Measurements from ENCODE around the gene TBX18. TPM values are rescaled to one million over a fixed set of nuclear protein-coding genes. Genes with fewer than 3 reads are reported as not detected.

TBX18 gene
- total RNA-seq, 1 experiment from 2014 or later = 14.4 TPM

- POLR2A ChIA-PET = no interaction called here
- RAD21 ChIA-PET (ENCODE audit: low non-redundant PET in 1 of 2, low total read pairs in 2 of 2, uncharacterized antibody in 2 of 2, unreplicated experiment in 2 of 2) = no interaction called here
- H3K4me1 ChIP-seq (ENCODE audit: control insufficient read depth in 1 of 2, insufficient read depth in 2 of 2, low read length in 2 of 2) = peaks cover 0 to 9% of the 10 kb centered on the region in 2 experiments; a peak in 2 of 4 replicates
- no peak overlapping the region for H3K4me2 ChIP-seq (ENCODE audit: low read length)
- H3K9me3 ChIP-seq (ENCODE audit: control insufficient read depth in 1 of 2, insufficient read depth in 1 of 2, low read depth in 1 of 2, low read length in 2 of 2) = no peaks in the 10 kb centered on the region
- no peaks in the 10 kb centered on the region for H3K79me2 ChIP-seq (ENCODE audit: insufficient read depth, low read length)
- H3K36me3 ChIP-seq (ENCODE audit: control insufficient read depth in 1 of 2, insufficient read depth in 2 of 2, low read length in 2 of 2) = no peaks in the 10 kb centered on the region
- no TSS peak for BruUV-seq (replicated peaks)
- CTCF ChIA-PET = no interaction called here
- H3K9me2 ChIP-seq (ENCODE audit: insufficient read depth) = no peaks in the 10 kb centered on the region
- H3K27me3 ChIP-seq (ENCODE audit: insufficient read depth, low read length) = peaks cover 5% of the 10 kb centered on the region; the same call in 1 of the 2 replicates
- no peaks in the 10 kb centered on the region for H4K20me1 ChIP-seq (ENCODE audit: insufficient read depth)
- no peak overlapping the region for H3K27ac ChIP-seq (ENCODE audit: low read depth, low read length)
- no peak for DNase-seq (ENCODE audit: low read depth, low spot score)
- intact Hi-C loops (cut with micrococcal nuclease) = loop anchor here (10.0 kb wide), 1 partner anchor 352 kb away; no protein-coding TSS in a partner anchor
- ATAC-seq = no peak
- H2AFZ ChIP-seq (ENCODE audit: low read depth, low read length, poor library complexity, severe bottlenecking) = no peak overlapping the region
- no peak overlapping the region for H3K9ac ChIP-seq (ENCODE audit: low read length)
- TF ChIP-seq POLR2A (IDR thresholded peaks at IDR 0.05; ENCODE audit: borderline replicate concordance, extremely low read depth, insufficient read depth, insufficient read length) = no peak
- TF ChIP-seq, protein P1, sequence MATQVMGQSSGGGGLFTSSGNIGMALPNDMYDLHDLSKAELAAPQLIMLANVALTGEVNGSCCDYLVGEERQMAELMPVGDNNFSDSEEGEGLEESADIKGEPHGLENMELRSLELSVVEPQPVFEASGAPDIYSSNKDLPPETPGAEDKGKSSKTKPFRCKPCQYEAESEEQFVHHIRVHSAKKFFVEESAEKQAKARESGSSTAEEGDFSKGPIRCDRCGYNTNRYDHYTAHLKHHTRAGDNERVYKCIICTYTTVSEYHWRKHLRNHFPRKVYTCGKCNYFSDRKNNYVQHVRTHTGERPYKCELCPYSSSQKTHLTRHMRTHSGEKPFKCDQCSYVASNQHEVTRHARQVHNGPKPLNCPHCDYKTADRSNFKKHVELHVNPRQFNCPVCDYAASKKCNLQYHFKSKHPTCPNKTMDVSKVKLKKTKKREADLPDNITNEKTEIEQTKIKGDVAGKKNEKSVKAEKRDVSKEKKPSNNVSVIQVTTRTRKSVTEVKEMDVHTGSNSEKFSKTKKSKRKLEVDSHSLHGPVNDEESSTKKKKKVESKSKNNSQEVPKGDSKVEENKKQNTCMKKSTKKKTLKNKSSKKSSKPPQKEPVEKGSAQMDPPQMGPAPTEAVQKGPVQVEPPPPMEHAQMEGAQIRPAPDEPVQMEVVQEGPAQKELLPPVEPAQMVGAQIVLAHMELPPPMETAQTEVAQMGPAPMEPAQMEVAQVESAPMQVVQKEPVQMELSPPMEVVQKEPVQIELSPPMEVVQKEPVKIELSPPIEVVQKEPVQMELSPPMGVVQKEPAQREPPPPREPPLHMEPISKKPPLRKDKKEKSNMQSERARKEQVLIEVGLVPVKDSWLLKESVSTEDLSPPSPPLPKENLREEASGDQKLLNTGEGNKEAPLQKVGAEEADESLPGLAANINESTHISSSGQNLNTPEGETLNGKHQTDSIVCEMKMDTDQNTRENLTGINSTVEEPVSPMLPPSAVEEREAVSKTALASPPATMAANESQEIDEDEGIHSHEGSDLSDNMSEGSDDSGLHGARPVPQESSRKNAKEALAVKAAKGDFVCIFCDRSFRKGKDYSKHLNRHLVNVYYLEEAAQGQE (IDR thresholded peaks at IDR 0.05; ENCODE audit: low read depth) = no peak
- no peak for TF ChIP-seq CBX3 (IDR thresholded peaks at IDR 0.05; ENCODE audit: low read depth)
- TF ChIP-seq, protein P2, sequence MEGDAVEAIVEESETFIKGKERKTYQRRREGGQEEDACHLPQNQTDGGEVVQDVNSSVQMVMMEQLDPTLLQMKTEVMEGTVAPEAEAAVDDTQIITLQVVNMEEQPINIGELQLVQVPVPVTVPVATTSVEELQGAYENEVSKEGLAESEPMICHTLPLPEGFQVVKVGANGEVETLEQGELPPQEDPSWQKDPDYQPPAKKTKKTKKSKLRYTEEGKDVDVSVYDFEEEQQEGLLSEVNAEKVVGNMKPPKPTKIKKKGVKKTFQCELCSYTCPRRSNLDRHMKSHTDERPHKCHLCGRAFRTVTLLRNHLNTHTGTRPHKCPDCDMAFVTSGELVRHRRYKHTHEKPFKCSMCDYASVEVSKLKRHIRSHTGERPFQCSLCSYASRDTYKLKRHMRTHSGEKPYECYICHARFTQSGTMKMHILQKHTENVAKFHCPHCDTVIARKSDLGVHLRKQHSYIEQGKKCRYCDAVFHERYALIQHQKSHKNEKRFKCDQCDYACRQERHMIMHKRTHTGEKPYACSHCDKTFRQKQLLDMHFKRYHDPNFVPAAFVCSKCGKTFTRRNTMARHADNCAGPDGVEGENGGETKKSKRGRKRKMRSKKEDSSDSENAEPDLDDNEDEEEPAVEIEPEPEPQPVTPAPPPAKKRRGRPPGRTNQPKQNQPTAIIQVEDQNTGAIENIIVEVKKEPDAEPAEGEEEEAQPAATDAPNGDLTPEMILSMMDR (IDR thresholded peaks at IDR 0.05 in 2 of 3, conservative IDR thresholded peaks at IDR 0.05 in 1 of 3; ENCODE audit: borderline replicate concordance in 1 of 3, insufficient read depth in 1 of 3, low read depth in 2 of 3, low read length in 2 of 3) = no peak
- no peak overlapping the region for H3K4me3 ChIP-seq (replicated peaks in 1 of 2; ENCODE audit: low read depth in 1 of 2, low read length in 2 of 2)
Observed at GRCh38 chr6:84776392-84776791, 12.0 kb upstream of the TBX18 start.

Measured in HCT116 (cell line).